HG03064 (cell line): ENCODE measurements around the gene TSHZ2.
"Not testable (repeated sequence)": the region's sequence is repeated elsewhere in the genome, so short reads cannot be mapped to it uniquely, and the experiment has no call there.

ENCODE experiments used
- ATAC-seq: cut with Tn5 transposase; IDR thresholded peaks from one replicate; pipeline ENCODE4 v1.9.1; 2021; ENCODE audit warnings: low read depth; ENCODE audit not compliant: unreplicated experiment

The TSHZ2 gene

DNA sequence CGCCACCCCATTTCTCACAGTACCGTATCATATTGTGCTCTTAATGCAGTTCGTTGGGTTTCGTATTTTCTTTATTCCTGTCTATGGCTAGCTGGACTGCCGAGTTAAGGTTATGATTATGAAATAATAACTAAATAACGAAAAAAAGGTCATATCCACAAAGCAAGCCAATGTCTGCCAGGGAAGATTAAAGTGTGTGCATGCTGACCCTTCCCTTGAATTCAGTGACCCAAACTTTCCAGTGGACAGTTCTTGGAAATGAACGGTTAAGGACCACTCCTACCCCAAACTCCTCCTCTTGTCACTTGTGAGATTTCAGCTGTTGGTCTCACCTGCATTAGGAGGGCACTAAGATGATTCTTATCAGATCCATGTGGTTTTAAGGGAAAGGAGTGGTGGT, 449.9 kb downstream of the TSHZ2 start:
- no peak for ATAC-seq

DNA sequence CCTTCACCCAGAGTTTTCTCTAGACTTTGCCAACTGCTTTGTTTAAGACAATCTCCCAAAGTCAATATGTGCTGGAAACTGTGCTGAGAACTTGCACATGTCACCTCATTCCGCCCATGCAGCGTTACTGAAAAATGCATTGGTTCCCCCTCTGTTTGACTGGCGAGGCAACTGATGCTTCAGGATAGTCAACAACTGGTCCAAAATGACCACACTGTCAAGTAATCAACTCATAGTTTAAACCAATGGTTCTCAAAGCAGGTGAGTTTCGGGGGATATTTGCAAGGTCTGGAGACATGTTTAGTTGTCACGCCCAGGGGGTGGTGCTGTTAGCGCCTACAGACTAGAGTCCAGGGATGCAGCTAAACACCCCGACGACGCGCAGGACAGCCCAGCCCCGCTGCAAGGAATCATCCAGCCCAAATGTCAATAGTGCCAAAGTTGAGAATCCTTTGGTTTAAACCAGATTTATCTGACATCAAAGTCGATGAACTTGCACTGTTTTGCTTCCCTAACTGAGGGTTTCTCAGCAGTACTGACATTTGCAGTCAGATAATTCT, 451.5 kb downstream of the TSHZ2 start:
- ATAC-seq, result no peak

DNA sequence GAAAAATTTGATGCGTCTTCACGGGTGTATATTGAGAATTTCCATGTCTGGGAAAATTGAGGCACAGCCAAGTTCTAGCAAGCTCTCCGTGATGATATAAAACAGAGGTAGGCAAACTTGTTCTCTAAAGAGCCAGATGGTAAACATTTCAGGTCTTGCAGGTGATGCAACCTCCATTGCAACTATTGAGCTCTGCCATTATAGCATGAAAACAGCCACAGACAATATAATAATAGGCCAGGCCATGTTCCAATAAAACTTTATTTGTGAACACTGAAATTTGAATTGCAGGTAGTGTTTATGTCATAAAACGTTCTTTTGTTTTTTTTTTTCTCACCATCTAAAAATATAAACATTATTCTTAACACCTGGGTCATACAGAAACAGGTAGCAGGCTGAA, 453.3 kb downstream of the TSHZ2 start:
- no peak for ATAC-seq

GRCh38 chr20:53425941-53426340, 453.8 kb downstream of the TSHZ2 start:
- no peak for ATAC-seq

DNA sequence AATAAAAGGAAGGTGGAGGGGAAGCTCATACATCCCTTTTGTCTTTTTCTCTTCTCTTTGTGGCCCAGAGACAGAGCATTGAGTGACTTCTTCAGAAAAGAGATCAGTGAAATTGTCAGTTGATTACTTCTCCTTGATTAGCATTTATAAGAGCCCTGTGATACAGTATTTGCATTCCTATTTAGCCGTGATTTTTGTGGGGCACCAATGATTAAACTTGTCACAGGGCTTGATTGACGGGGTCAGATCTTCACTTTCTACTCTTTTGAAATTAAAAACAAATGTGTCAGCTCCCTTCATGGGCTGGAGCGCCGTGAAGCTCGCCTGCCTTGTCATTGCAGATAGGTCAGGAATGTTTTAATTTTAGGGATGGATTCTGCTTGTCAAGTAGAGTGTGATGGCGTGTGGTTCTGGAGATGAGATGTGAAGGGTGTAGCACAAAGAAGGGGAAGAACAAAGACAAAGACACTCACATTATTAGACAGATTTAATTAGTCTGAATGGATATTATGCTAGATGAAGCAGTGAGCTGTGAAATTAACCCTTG, 454.7 kb downstream of the TSHZ2 start:
- no peak for ATAC-seq

DNA sequence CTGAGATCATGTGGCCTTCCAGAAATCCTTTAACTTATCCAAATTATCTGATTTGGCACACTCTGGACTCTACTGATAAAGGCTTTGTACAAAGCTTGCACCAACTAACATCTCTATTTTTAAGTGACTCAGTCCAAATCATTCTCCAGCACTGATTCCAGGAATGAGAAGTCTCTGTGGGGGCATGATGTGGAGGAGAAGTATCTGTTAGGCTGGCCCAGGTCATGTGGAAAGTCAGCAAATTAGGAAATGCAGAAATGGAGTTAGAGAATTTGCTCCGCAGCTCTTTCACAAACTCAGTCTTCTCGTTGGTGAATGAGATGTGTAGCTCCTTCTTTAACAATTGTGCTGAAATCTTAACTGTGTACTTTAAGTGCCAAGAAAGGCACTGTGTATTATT, 455.8 kb downstream of the TSHZ2 start:
- ATAC-seq, result no peak

- ATAC-seq, result no peak
Measured at GRCh38 chr20:53428588-53428987, 456.4 kb downstream of the TSHZ2 start.

DNA sequence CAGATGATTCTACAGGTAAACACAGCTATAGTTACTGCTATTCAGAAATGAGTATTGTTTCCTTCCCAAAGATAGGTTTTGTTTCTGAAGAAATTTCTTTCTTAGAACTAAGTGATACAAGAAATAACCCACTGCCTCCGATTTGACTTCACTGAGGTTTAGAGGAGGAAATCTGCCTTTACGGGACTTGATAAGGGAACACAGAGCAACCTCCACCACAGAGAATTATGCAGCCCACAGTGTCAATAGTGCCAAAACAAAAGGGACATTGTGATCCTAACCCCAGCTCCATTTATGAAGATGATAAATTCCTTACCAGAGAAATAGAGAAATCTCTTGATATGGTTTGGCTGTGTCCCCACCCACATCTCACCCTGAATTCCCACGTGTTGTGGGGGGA, 456.8 kb downstream of the TSHZ2 start:
- no peak for ATAC-seq

DNA sequence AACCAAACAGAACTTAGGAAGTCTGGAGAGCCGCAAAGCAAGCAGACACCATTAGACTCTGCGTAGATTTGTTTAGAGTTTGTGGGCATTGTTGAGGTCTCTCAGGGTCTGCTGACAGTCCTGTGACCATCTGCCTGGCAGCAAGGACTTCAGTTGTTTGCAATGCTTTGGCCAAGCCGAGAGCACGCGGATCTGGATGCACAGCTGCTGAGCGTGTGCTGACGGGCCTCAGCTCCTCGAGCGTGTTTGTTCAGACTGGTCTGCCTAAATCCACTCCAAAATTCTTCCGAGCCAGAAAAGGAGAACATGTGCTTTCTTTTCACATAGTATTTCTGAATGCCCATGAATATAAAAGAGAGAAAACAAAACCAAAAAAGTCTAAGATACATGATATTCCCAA, 462.5 kb downstream of the TSHZ2 start:
- ATAC-seq, result no peak

DNA sequence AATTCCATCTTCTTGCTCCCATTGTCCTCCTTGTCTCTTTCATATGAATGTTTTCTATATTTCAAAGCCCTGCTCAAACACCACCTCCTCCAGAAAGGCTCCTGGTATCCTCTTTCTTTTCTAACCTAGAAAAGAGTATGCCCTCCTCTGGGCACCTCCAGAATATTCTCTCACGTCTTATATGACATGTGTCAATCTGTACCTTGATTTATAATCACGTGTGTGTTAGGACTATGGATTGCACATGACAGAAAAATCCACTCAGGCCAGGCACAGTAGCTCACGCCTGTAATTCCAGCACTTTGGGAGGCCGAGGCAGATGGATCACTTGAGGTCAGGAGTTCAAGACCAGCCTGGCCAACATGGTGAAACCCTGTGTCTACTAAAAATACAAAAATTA, 464.8 kb downstream of the TSHZ2 start:
- ATAC-seq, result not testable (repeated sequence)

DNA sequence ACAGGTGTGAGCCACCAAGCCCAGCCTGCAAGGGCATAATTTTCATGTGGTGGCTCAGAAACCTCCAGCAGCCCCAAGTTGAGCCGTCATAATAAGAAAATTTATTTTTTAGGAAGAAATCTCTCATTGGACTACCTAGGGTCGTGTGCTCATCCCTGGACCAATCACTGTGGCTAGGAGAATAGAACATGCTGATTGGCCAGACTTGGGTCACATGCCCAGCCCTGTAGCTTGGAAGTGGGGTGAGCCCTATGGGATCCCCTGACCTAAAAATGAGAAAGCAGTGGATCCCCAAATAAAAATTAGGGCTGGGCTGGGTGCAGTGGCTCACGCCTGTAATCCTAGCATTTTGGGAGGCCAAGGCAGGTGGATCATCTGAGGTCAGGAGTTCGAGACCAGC, 466.2 kb downstream of the TSHZ2 start:
- no peak for ATAC-seq

GRCh38 chr20:53439046-53439445, 466.9 kb downstream of the TSHZ2 start:
- ATAC-seq, result no peak

DNA sequence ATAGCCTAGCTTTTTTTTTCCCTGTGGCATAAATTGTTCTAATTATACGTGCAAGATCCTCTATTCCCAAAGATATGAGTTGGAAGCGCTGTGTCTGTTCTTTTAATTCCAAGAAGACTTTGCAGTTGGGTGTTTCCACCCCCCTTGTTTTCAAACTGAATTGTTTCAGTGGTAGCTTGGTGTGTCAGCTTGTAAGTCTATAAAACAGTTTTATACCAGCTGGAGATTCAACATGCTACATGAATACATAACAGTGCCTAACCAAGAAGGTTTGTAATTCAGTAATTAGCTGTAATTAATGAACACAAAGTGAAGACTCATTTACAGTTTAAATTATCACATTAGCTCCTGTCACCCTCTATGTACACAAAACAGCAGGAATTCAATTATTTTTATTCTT, 467.5 kb downstream of the TSHZ2 start:
- ATAC-seq, result no peak

GRCh38 chr20:53444401-53445149, 472.4 kb downstream of the TSHZ2 start:
- ATAC-seq, result no peak

DNA sequence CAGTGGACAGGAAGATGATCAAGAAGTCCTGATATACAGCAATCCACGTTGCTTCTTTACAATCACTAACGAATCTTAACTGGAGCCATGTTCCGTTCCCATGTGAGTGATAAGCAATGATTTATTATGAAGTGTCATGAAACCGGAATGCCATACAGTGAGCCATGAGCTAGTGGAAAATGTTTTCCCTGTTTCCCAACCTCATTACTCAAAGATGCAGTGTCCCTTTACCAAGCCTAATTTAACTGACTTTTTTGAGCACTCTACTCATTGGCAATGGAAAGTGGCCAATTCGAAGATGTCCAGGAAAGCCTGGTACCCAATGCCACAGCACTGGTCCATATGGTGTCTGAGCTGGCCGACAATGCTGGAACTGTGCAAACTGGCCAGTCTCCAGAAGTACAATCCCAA, 473.2 kb downstream of the TSHZ2 start:
- ATAC-seq, result no peak

- no peak for ATAC-seq
Measured at GRCh38 chr20:53445932-53446331, 473.8 kb downstream of the TSHZ2 start.

DNA sequence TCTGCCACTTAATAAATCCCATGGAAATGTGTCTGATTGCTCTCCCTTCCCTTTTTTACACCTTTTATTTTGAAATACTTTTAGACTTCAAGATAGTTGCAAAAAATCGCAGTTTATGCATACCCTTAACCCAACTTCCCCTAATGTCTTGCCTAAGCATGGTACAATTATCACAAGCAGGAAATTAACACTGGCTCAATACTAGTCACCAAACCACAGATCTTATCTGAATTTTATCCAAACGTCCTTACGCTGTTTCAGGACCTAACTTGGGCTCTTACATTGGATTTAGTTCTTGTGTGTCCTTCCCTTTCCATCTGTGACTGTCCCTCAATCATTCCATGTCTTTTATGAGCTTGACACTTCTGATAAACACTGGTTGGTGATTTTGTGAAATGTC, 475.2 kb downstream of the TSHZ2 start:
- ATAC-seq, result no peak

- no peak for ATAC-seq
Measured at GRCh38 chr20:53448426-53448825, 476.3 kb downstream of the TSHZ2 start.

DNA sequence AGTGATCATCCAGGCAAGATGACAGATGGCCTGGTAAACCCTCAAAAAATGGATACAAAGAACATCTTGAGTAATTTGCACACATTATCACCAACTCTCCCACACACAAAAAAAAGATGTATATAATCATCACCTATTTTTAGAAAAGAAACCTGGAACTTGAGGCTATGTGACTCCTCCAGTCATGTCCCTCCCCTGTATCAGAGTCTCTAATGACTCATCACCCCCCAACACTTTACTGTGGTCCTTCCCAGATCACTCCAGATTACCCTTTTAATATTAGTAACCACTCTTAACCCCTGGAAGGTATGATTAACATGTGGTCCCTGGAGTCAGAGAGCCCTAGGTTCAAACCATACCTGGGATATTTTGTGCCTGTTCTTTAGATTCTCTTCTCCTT, 476.7 kb downstream of the TSHZ2 start:
- ATAC-seq, result no peak

- no peak for ATAC-seq
Measured at GRCh38 chr20:53453076-53453475, 480.9 kb downstream of the TSHZ2 start.

- ATAC-seq, result no peak
Measured at GRCh38 chr20:53454675-53455276, 482.6 kb downstream of the TSHZ2 start.
